Left ventricle myocardium inferior (tissue), 1 donor: ENCODE results near the gene ACTN4. TPM values are rescaled to one million over a fixed set of nuclear protein-coding genes. Genes with fewer than 3 reads are reported as not detected.

ENCODE experiments used
- DNase-seq: peaks from one replicate; pipeline ENCODE4 v3.0.0-alpha.2; 2020
- H3K27ac ChIP-seq: fragments of 200-600 bp; replicated peaks from 2 replicates; pipeline ENCODE4 v1.8.0; 2021
- H3K27me3 ChIP-seq: fragments of 200-600 bp; 2 replicates; pipeline ENCODE4 v1.8.0; 2021; ENCODE audit warnings: low read depth
- H3K36me3 ChIP-seq: fragments of 200-600 bp; 2 replicates; pipeline ENCODE4 v1.8.0; 2021
- H3K4me1 ChIP-seq: fragments of 200-600 bp; 2 replicates; pipeline ENCODE4 v1.8.0; 2021
- H3K4me3 ChIP-seq: fragments of 200-600 bp; 2 replicates; pipeline ENCODE4 v1.8.0; 2021; ENCODE audit warnings: mild to moderate bottlenecking, moderate library complexity
- H3K9me3 ChIP-seq: fragments of 200-600 bp; replicated peaks from 2 replicates; pipeline ENCODE4 v1.8.0; 2021
- intact Hi-C: fragments of 100-400 bp; cut with micrococcal nuclease; formaldehyde crosslinking; loops from one replicate; pipeline ENCODE4 v1.11.0; 2022
- total RNA-seq: library from RNA; stranded (reverse); fragmentation: NEBNext Ultra II Directional; extraction: Animal tissue kit (Norgen Biotek cat#: 25700); gene quantifications from one replicate; pipeline ENCODE4 v1.2.1, GENCODE V29; 2021
- TF ChIP-seq, protein P1 (sequence below): fragments of 200-600 bp; IDR thresholded peaks from 2 replicates; pipeline ENCODE4 v1.8.0; 2021; ENCODE audit warnings: antibody characterized with exemption, mild to moderate bottlenecking, borderline replicate concordance
- donor health status: DM: no; HTN: yes; CAD: no; lungs with severe emphysema.

The ACTN4 gene
- total RNA-seq, 1 donor from 2014 or later = 111 TPM

DNA sequence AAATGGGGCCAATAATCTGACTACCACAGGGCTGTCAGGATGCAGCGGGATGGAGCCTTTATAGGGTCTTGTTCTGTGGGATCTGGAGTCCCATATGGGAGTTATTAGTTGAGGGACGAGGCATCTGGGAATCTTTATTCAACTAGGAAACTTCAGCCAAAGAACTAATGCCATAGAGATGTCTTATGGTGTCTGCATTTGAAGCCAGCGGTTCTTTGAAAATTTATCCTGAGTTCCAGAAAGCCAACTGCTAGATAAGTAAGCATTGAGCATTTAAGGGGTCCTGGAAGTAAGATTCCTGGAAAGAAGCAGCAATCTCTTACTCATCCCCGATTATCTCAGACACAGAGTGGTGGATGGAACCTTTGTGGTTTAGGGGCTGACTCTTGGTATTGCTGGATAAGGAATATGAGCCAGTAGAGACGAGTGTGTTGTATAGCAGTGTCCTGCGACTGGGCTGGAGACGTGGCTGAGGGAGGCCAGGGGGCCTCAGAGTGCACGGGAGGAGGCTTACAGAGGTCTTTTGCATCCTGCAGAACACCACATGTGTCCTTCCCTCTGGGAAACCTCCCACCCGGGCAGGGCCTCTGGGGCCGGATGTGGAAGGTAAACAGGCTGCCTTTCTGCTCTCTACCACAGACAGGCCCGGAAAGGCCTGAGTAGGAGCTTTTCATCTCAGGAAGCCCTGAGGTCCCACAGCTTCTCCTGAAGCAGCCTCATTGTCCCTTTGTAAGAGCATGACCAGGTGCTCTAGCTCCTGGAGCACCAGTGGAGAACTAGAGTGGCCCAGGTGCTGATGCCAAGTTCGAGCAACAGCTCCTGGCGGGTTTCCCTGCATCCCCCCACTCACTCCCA is 28.8 kb downstream of the ACTN4 start:
- intact Hi-C loops = no loop called here
- Histone ChIP-seq H3K4me1 (peaks cover 96% of the 10 kb centered on the region), H3K36me3 (no peaks in the 10 kb centered on the region), H3K4me3 (peak overlapping the region; percentile 2), H3K9me3 (no peaks in the 10 kb centered on the region), H3K27ac (peak overlapping the region; percentile 91), H3K27me3 (no peaks in the 10 kb centered on the region)
- TF ChIP-seq, protein P1, sequence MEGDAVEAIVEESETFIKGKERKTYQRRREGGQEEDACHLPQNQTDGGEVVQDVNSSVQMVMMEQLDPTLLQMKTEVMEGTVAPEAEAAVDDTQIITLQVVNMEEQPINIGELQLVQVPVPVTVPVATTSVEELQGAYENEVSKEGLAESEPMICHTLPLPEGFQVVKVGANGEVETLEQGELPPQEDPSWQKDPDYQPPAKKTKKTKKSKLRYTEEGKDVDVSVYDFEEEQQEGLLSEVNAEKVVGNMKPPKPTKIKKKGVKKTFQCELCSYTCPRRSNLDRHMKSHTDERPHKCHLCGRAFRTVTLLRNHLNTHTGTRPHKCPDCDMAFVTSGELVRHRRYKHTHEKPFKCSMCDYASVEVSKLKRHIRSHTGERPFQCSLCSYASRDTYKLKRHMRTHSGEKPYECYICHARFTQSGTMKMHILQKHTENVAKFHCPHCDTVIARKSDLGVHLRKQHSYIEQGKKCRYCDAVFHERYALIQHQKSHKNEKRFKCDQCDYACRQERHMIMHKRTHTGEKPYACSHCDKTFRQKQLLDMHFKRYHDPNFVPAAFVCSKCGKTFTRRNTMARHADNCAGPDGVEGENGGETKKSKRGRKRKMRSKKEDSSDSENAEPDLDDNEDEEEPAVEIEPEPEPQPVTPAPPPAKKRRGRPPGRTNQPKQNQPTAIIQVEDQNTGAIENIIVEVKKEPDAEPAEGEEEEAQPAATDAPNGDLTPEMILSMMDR = no peak
- no peak for DNase-seq

DNA sequence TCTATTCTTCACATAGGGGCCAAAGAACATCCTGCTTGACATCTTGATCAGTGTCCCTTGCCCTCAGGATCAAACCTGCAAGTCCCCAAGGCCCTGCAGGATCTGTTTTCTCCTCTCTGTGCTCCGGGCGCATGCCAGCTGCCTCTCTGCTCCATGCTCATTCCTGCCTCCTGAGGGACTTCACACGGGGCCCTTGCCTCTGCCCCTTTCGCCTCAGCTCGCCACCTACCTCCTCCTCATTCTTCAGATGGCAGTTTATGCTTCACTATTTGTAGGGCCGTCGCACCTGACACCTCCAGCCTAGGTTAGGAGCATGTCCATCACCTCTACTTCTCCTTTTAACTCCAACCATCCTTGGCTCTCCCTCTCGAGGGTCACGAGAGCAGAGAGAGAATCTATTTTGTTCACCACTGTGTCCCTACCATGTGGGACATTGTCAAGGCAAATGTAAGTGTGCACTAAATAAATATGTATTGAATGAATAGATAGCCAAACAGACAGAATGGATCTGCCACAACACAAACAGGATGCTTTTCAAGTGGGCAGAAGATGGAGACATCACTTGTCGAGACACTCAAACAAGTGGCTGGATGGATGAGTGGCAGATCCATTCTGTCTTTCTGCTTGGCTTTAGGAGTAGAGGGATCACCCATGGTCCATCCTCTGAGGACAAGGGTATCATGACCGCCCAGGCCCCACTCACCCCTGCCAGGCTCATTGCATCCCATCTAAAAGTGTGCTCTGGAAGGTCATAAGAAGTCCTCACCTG is 29.6 kb downstream of the ACTN4 start:
- no peaks in the 10 kb centered on the region for H3K27me3 ChIP-seq
- no peak for DNase-seq
- peaks cover 96% of the 10 kb centered on the region for H3K4me1 ChIP-seq
- peak overlapping the region; percentile 91 for H3K27ac ChIP-seq
- intact Hi-C loops = no loop called here
- TF ChIP-seq, protein P1 = no peak
- H3K9me3 ChIP-seq = no peaks in the 10 kb centered on the region
- peak overlapping the region; percentile 2 for H3K4me3 ChIP-seq
- no peaks in the 10 kb centered on the region for H3K36me3 ChIP-seq

DNA sequence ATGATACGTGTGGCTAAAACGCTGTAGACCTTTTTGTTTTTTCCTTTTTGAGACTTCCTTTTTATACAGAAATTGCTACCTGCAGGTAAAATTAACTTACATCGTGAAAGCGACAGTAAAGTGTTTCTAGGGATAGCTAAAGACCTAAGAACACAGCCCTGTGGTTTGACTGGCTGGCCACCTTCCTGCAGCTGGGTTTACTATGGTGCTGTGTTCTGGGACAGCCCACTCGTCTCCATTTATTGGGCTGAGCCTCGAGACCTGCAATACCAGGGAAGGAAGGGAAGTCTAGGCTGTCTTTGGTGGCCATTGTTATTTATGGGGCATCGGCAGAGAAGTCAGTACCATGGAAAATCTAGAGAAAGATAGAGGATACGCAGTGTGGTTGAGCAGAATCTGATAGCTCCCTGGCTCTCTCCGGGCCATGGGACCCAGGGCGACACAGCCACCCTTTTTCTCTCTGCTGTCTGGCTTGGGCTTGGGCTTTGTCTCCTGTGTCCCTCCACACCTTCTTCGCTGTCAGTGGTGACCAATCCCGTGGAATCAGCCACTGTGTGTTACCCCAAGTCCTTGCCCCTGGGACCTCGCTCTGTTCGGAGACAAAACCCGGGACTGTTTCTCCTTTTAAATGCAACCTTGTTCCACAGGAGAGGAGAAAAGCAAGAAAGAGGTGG is 30.9 kb downstream of the ACTN4 start:
- TF ChIP-seq, protein P1 = no peak
- DNase-seq = no peak
- Histone ChIP-seq H3K4me1 (peaks cover 98% of the 10 kb centered on the region), H3K27me3 (no peaks in the 10 kb centered on the region), H3K27ac (peak overlapping the region; percentile 91), H3K36me3 (no peaks in the 10 kb centered on the region), H3K9me3 (no peaks in the 10 kb centered on the region), H3K4me3 (no peak overlapping the region)
- intact Hi-C loops = no loop called here

DNA sequence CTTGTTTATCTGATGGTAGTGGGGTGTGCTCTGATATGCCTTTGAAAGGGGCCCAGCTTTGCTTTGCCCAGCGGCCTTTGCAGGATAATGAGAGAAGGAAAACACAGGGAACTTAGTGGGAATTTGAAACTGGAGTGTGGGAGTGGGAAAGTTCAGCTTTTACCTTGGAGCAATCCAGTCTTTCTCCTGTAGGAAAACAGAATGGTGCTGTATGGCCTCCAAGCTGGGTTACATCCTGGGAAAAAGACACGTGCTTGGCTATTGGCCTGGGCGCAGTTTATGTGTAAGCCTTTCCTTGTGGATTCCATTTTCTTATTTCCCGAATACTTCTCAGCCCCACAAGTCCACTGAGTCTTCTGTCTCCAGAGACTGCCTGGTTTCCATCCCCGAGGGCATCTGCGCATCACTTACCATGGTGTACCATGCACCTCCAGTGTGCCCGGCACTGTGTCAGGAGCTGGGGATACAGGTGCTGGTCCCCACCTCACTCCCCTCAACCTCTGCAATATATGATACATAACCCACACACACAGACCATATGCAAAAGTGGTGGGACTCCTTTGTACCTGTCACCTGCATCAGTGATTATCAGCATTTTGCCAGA is 31.5 kb downstream of the ACTN4 start:
- H3K4me1 ChIP-seq = peaks cover 100% of the 10 kb centered on the region
- H3K27me3 ChIP-seq = no peaks in the 10 kb centered on the region
- no peak for DNase-seq
- no peaks in the 10 kb centered on the region for H3K9me3 ChIP-seq
- H3K27ac ChIP-seq = peak overlapping the region; percentile 91
- H3K36me3 ChIP-seq = no peaks in the 10 kb centered on the region
- intact Hi-C loops = no loop called here
- TF ChIP-seq, protein P1 = no peak
- no peak overlapping the region for H3K4me3 ChIP-seq

DNA sequence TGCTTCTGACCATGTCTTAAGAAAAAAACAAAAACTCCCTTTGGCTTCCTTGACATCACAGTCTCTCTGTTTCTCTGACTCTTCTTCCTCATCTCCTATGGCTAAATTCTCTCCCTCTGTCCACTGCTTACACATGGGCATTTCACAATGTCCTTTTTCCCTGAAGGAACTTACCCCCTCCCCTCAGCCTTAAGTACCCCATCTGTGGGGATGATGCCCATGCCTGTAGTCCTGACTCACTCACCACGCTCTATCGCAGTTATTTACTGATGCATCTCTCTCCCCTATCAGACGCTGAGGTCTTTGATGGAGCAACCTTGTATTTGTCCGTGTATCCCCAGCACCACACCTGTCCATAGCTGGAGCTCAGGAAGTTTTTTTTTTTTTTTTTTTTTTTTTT is 32.4 kb downstream of the ACTN4 start:
- intact Hi-C loops = no loop called here
- Histone ChIP-seq H3K9me3 (no peaks in the 10 kb centered on the region), H3K27me3 (no peaks in the 10 kb centered on the region), H3K4me3 (no peak overlapping the region), H3K4me1 (peaks cover 100% of the 10 kb centered on the region), H3K36me3 (no peaks in the 10 kb centered on the region), H3K27ac (peak overlapping the region; percentile 91)
- DNase-seq = no peak
- TF ChIP-seq, protein P1 = no peak
